DND-41 (cell line): Measurements from ENCODE around the gene ZNF878.

Experiments used
- ATAC-seq: fragments of 200-7000 bp; cut with Tn5 transposase; 3 replicates; pipeline ENCODE4 v1.9.1; 2021; ENCODE audit warnings: low read depth; ENCODE audit not compliant: insufficient read depth
- DNase-seq: peaks from one replicate; pipeline ENCODE4 v3.0.0-alpha.2; 2020
- H2AFZ ChIP-seq: 2 replicates; pipeline ENCODE4 v1.6.0; 2012; ENCODE audit warnings: low read depth, low read length
- H3K27ac ChIP-seq: 2 replicates; pipeline ENCODE4 v1.5.1; 2012; ENCODE audit warnings: low read length, inconsistent platforms
- H3K27me3 ChIP-seq: fragments of 200-600 bp; sonication (generic); 2 replicates; pipeline ENCODE4 v1.6.0; 2012; ENCODE audit warnings: low read length, mild to moderate bottlenecking, inconsistent platforms; ENCODE audit not compliant: insufficient read depth, poor library complexity
- H3K36me3 ChIP-seq: 2 replicates; pipeline ENCODE4 v1.5.1; 2012; ENCODE audit warnings: low read length, inconsistent platforms; ENCODE audit not compliant: insufficient read depth
- H3K4me1 ChIP-seq: 2 replicates; pipeline ENCODE4 v1.5.1; 2012; ENCODE audit warnings: mild to moderate bottlenecking, low read length; ENCODE audit not compliant: insufficient read depth
- H3K4me2 ChIP-seq: 2 replicates; pipeline ENCODE4 v1.6.0; 2012; ENCODE audit warnings: mild to moderate bottlenecking, moderate library complexity, low read length, inconsistent platforms; ENCODE audit not compliant: insufficient read depth
- H3K4me3 ChIP-seq, 2 experiments: fragments of 200-600 bp in 1 of 2; shearing (Covaris generic) in 1 of 2; 2 replicates each; pipeline ENCODE4 v1.5.1; 2012 to 2016; ENCODE audit warnings: inconsistent platforms in 2 of 2, low read length in 2 of 2, mild to moderate bottlenecking in 2 of 2, low read depth in 1 of 2, moderate library complexity in 1 of 2
- H3K79me2 ChIP-seq: 2 replicates; pipeline ENCODE4 v1.6.0; 2012; ENCODE audit warnings: low read length, inconsistent platforms; ENCODE audit not compliant: insufficient read depth
- H3K9ac ChIP-seq: 2 replicates; pipeline ENCODE4 v1.6.0; 2012; ENCODE audit warnings: low read depth, mild to moderate bottlenecking, inconsistent platforms, low read length, moderate library complexity
- H3K9me3 ChIP-seq: 2 replicates; pipeline ENCODE4 v1.5.1; 2012; ENCODE audit warnings: low read length, moderate library complexity, mild to moderate bottlenecking, inconsistent platforms; ENCODE audit not compliant: insufficient read depth, severe bottlenecking
- H4K20me1 ChIP-seq: 2 replicates; pipeline ENCODE4 v1.6.0; 2012; ENCODE audit warnings: low read length; ENCODE audit not compliant: insufficient read depth
- CTCF ChIP-seq: IDR thresholded peaks from 2 replicates; pipeline ENCODE4 v1.5.1; 2012; ENCODE audit warnings: borderline replicate concordance, low read length, moderate library complexity, mild to moderate bottlenecking; ENCODE audit not compliant: poor library complexity, severe bottlenecking; ENCODE audit errors: extremely low read depth
- EZH2 ChIP-seq: IDR thresholded peaks from 3 replicates; pipeline ENCODE4 v1.6.1; 2012; ENCODE audit warnings: borderline replicate concordance, low read depth, mild to moderate bottlenecking, moderate library complexity, low read length, inconsistent platforms; ENCODE audit not compliant: severe bottlenecking

ZNF878 gene

GRCh38 chr19:12042893-12043292 is 9.9 kb downstream of the ZNF878 start:
- DNase-seq (no peak), ATAC-seq (no peak)
- no peaks in the 10 kb centered on the region for H3K27me3 ChIP-seq
- no peak overlapping the region for H3K4me2 ChIP-seq
- H3K4me1 ChIP-seq, result no peaks in the 10 kb centered on the region
- H4K20me1 ChIP-seq, result no peaks in the 10 kb centered on the region
- H3K36me3 ChIP-seq, result peaks cover 65% of the 10 kb centered on the region
- no peak overlapping the region for H2AFZ ChIP-seq
- no peak overlapping the region for H3K27ac ChIP-seq
- no peak overlapping the region for H3K9ac ChIP-seq
- H3K9me3 ChIP-seq, result peaks cover 29% of the 10 kb centered on the region
- 0 out of 2 replicates have a peak, but pooled peaks cover 2% of the 10 kb centered on the region for H3K79me2 ChIP-seq
- H3K4me3 ChIP-seq, result no peak overlapping the region
- TF ChIP-seq CTCF, result no peak
- no peak for TF ChIP-seq EZH2

GRCh38 chr19:12035220-12036172 is 17.3 kb downstream of the ZNF878 start, which contains the start of gene ZNF433:
Gene ZNF433 (minus strand): TSS chr19:12035679. CDS start chr19:12035539, 140 bp downstream.
- Histone ChIP-seq H3K4me3 (no peak within 1 kb of the TSS), H2AFZ (no peak within 1 kb of the TSS), H3K36me3 (peaks cover 27% of the 10 kb centered on the region), H3K4me1 (no peaks in the 10 kb centered on the region), H3K27me3 (no peaks in the 10 kb centered on the region), H3K4me2 (no peak within 1 kb of the TSS), H4K20me1 (no peaks in the 10 kb centered on the region), H3K9ac (no peak within 1 kb of the TSS), H3K79me2 (no peaks in the 10 kb centered on the region), H3K9me3 (peaks cover 4% of the 10 kb centered on the region), H3K27ac (no peak within 1 kb of the TSS)
- TF ChIP-seq EZH2 (no peak), CTCF (no peak)
- no peak for DNase-seq
- ATAC-seq, result no peak

- Histone ChIP-seq H2AFZ (no peak overlapping the region), H3K27ac (no peak overlapping the region), H3K9ac (no peak overlapping the region), H3K4me1 (no peaks in the 10 kb centered on the region), H4K20me1 (no peaks in the 10 kb centered on the region), H3K36me3 (peaks cover 27% of the 10 kb centered on the region), H3K27me3 (no peaks in the 10 kb centered on the region), H3K4me3 (no peak overlapping the region), H3K4me2 (no peak overlapping the region), H3K79me2 (no peaks in the 10 kb centered on the region), H3K9me3 (peaks cover 4% of the 10 kb centered on the region)
- TF ChIP-seq CTCF (no peak), EZH2 (no peak)
- no peak for ATAC-seq
- no peak for DNase-seq
Measured at GRCh38 chr19:12034620-12035019, 18.1 kb downstream of the ZNF878 start.
